HL-60 (cell line): Measurements from ENCODE around the gene SERPINA1.

Experiments used
- DNase-seq, 2 experiments: peaks; one replicate each; pipeline ENCODE4 v3.0.0-alpha.2; 2010 to 2020; ENCODE audit warnings: low read depth in 1 of 2, low spot score in 1 of 2
- H3K27ac ChIP-seq: fragments of 250-450 bp; sonication (Bioruptor Pico); replicated peaks from 2 replicates; pipeline ENCODE4 v1.5.1; 2020; ENCODE audit warnings: mild to moderate bottlenecking, moderate library complexity
- H3K27me3 ChIP-seq: fragments of 250-450 bp; sonication (Bioruptor Pico); 2 replicates; pipeline ENCODE4 v1.5.1; 2021; ENCODE audit warnings: mild to moderate bottlenecking, moderate library complexity; ENCODE audit not compliant: insufficient read depth, poor library complexity, severe bottlenecking
- H3K4me3 ChIP-seq: replicated peaks from 2 replicates; pipeline ENCODE4 v1.5.1; 2011; ENCODE audit warnings: mild to moderate bottlenecking, control low read depth, low read length; ENCODE audit not compliant: insufficient read depth
- GABPA ChIP-seq: IDR thresholded peaks from 2 replicates; pipeline ENCODE4 v1.6.1; 2012; ENCODE audit warnings: low read depth
- POLR2AphosphoS5 ChIP-seq: IDR thresholded peaks from 2 replicates; pipeline ENCODE4 v1.6.1; 2012; ENCODE audit warnings: low read depth
- SPI1 ChIP-seq: IDR thresholded peaks from 2 replicates; pipeline ENCODE4 v1.6.1; 2012; ENCODE audit warnings: low read depth, mild to moderate bottlenecking, borderline replicate concordance
- TF ChIP-seq, protein P1 (sequence below): IDR thresholded peaks from 2 replicates; pipeline ENCODE4 v1.6.1; 2012; ENCODE audit warnings: low read depth; ENCODE audit not compliant: insufficient replicate concordance
- TF ChIP-seq, protein P2 (sequence below): IDR thresholded peaks from one replicate; pipeline ENCODE4 v1.5.1; 2011; ENCODE audit warnings: low read length, control low read depth, inconsistent platforms; ENCODE audit not compliant: insufficient read depth

The SERPINA1 gene

DNA sequence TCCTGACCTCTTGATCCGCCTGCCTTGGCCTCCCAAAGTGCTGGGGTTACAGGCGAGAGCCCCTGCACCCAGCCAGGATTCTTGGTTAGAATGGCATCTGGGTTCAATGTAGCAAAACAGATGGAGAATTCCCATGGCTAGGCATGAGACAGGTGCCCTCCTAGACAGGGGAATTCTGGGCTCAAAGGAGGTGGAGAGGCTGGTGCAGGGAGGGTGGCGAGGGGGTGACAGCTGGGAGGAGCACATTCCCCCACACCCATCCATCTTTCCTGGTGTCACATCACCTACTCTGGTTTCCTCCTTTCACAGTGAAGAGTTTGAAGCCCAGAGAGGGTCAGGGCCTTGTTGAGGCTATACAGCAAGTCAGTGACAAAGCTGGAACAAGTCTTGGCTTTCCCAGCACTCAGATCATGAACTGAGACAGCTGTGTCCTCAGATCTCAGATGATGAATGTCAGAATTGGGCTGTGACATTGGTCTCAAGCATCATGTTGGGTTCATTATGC is 2.8 kb downstream of the SERPINA1 start:
- no peaks in the 10 kb centered on the region for H3K27me3 ChIP-seq
- no peak overlapping the region for H3K27ac ChIP-seq
- TF ChIP-seq, protein P1, sequence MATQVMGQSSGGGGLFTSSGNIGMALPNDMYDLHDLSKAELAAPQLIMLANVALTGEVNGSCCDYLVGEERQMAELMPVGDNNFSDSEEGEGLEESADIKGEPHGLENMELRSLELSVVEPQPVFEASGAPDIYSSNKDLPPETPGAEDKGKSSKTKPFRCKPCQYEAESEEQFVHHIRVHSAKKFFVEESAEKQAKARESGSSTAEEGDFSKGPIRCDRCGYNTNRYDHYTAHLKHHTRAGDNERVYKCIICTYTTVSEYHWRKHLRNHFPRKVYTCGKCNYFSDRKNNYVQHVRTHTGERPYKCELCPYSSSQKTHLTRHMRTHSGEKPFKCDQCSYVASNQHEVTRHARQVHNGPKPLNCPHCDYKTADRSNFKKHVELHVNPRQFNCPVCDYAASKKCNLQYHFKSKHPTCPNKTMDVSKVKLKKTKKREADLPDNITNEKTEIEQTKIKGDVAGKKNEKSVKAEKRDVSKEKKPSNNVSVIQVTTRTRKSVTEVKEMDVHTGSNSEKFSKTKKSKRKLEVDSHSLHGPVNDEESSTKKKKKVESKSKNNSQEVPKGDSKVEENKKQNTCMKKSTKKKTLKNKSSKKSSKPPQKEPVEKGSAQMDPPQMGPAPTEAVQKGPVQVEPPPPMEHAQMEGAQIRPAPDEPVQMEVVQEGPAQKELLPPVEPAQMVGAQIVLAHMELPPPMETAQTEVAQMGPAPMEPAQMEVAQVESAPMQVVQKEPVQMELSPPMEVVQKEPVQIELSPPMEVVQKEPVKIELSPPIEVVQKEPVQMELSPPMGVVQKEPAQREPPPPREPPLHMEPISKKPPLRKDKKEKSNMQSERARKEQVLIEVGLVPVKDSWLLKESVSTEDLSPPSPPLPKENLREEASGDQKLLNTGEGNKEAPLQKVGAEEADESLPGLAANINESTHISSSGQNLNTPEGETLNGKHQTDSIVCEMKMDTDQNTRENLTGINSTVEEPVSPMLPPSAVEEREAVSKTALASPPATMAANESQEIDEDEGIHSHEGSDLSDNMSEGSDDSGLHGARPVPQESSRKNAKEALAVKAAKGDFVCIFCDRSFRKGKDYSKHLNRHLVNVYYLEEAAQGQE = no peak
- H3K4me3 ChIP-seq = no peak overlapping the region
- DNase-seq = no peak

DNA sequence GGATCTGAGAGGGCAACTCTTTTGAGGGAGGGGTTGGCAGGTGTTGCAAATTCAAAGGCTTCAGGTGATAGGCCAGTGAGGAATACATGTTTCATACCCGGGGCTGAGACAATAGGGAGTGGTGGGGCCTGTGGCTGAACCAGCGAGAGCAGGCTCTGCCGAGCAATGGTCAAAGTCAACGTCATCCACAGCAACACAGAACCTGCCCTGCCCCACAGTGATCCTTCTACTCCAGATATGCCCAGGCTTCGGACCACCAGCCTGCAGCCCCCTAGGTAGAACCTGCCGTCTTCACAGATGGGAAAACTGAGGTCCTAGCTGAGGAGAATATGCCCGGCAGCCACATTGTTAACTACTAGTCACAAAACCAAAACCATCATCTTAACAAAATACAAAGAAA is 4.1 kb downstream of the SERPINA1 start:
- Histone ChIP-seq H3K27me3 (no peaks in the 10 kb centered on the region), H3K4me3 (no peak overlapping the region), H3K27ac (no peak overlapping the region)
- DNase-seq = no peak
- no peak for TF ChIP-seq SPI1
- TF ChIP-seq, protein P1 = no peak
- TF ChIP-seq, protein P2, sequence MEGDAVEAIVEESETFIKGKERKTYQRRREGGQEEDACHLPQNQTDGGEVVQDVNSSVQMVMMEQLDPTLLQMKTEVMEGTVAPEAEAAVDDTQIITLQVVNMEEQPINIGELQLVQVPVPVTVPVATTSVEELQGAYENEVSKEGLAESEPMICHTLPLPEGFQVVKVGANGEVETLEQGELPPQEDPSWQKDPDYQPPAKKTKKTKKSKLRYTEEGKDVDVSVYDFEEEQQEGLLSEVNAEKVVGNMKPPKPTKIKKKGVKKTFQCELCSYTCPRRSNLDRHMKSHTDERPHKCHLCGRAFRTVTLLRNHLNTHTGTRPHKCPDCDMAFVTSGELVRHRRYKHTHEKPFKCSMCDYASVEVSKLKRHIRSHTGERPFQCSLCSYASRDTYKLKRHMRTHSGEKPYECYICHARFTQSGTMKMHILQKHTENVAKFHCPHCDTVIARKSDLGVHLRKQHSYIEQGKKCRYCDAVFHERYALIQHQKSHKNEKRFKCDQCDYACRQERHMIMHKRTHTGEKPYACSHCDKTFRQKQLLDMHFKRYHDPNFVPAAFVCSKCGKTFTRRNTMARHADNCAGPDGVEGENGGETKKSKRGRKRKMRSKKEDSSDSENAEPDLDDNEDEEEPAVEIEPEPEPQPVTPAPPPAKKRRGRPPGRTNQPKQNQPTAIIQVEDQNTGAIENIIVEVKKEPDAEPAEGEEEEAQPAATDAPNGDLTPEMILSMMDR = no peak

DNA sequence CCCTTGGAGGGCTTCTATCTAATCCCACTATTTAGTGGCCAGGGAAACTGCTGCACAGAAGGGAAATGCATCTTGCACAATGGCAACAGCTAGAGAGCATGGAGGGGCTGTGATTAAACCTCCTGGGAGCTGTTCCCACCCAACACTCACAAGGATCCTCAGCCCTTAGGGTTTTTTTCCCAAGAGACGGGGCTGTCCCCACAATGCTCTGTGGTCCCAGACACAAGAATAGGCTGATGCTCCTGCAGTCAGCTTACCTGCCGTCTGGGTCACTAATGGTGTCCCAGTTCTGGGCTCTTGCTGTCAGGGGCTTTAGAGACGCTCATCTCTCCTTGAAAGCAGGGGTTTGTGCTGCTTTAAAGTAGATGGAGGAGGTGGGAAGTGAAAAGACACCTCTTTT is 4.6 kb downstream of the SERPINA1 start:
- DNase-seq = no peak
- no peaks in the 10 kb centered on the region for H3K27me3 ChIP-seq
- no peak overlapping the region for H3K27ac ChIP-seq
- H3K4me3 ChIP-seq = no peak overlapping the region
- TF ChIP-seq, protein P1 = no peak
- TF ChIP-seq POLR2AphosphoS5 = no peak
- TF ChIP-seq, protein P2 = no peak

DNA sequence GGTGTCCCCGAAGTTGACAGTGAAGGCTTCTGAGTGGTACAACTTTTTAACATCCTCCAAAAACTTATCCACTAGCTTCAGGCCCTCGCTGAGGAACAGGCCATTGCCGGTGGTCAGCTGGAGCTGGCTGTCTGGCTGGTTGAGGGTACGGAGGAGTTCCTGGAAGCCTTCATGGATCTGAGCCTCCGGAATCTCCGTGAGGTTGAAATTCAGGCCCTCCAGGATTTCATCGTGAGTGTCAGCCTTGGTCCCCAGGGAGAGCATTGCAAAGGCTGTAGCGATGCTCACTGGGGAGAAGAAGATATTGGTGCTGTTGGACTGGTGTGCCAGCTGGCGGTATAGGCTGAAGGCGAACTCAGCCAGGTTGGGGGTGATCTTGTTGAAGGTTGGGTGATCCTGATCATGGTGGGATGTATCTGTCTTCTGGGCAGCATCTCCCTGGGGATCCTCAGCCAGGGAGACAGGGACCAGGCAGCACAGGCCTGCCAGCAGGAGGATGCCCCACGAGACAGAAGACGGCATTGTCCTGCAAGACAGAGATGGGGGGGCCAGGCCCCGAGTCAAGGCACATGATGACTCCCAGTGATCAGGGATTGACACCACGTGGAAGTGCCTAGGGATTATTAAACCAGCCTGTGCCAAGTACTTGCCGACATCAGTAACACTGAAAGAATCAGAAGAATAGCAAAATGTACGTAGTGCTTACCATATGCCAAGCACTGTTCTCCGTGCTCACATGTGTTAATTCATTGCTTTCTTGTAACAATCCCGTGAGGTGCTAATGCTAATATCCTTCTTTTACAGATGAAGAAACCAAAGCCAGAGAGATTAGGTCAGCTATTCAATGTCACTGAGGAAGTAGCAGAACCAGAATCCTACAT is 5.4 kb downstream of the SERPINA1 start:
- no peak overlapping the region for H3K27ac ChIP-seq
- no peak for TF ChIP-seq GABPA
- TF ChIP-seq, protein P1 = no peak
- TF ChIP-seq, protein P2 = no peak
- no peak for TF ChIP-seq SPI1
- H3K4me3 ChIP-seq = no peak overlapping the region
- no peak for DNase-seq
- no peaks in the 10 kb centered on the region for H3K27me3 ChIP-seq
